ENCODE data around the gene APBB1.
"Not testable (repeated sequence)": the region's sequence is repeated elsewhere in the genome, so short reads cannot be mapped to it uniquely, and the experiment has no call there.

DNA sequence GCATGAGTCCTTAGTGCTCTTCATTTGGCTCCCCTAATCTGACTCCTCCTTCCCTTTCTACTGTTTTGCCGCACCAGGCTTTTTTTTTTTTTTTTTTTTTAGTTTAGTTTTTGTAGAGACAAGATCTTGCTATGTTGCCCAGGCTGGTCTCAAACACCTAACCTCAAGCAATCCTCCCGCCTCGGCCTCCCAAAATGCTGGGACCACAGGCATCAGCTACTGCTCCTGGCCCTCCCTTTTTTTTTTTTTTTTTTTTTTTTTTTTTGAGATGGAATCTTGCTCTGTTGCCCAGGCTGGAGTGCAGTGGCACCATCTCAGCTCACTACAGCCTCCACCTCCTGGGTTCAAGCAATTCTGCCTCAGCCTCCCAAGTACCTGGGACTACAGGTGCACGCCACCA, 26.6 kb downstream of the APBB1 start:
- TF ChIP-seq, protein P1, sequence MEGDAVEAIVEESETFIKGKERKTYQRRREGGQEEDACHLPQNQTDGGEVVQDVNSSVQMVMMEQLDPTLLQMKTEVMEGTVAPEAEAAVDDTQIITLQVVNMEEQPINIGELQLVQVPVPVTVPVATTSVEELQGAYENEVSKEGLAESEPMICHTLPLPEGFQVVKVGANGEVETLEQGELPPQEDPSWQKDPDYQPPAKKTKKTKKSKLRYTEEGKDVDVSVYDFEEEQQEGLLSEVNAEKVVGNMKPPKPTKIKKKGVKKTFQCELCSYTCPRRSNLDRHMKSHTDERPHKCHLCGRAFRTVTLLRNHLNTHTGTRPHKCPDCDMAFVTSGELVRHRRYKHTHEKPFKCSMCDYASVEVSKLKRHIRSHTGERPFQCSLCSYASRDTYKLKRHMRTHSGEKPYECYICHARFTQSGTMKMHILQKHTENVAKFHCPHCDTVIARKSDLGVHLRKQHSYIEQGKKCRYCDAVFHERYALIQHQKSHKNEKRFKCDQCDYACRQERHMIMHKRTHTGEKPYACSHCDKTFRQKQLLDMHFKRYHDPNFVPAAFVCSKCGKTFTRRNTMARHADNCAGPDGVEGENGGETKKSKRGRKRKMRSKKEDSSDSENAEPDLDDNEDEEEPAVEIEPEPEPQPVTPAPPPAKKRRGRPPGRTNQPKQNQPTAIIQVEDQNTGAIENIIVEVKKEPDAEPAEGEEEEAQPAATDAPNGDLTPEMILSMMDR (IDR thresholded peaks at IDR 0.05 in 2 of 3, conservative IDR thresholded peaks at IDR 0.05 in 1 of 3; ENCODE audit: control insufficient read depth in 2 of 3, extremely low read depth in 1 of 3, insufficient read depth in 1 of 3, low read depth in 3 of 3, low read length in 3 of 3) = not testable (repeated sequence)
- not testable (repeated sequence) for TF ChIP-seq CEBPB (IDR thresholded peaks at IDR 0.05; ENCODE audit: borderline replicate concordance in 1 of 2, low read depth in 2 of 2, low read length in 2 of 2); YY1 (IDR thresholded peaks at IDR 0.05; ENCODE audit: low read depth, low read length); ZNF274 (IDR thresholded peaks at IDR 0.05; ENCODE audit: insufficient read depth, insufficient read length); MYC (IDR thresholded peaks at IDR 0.05; ENCODE audit: insufficient read depth, insufficient read length, insufficient replicate concordance, low read length, severe bottlenecking); BHLHE40 (IDR thresholded peaks at IDR 0.05; ENCODE audit: borderline replicate concordance in 1 of 2, low read depth in 2 of 2, low read length in 1 of 2); EZH2 (IDR thresholded peaks at IDR 0.05; ENCODE audit: borderline replicate concordance, control insufficient read depth, low read depth, low read length); NR2F1 (conservative IDR thresholded peaks at IDR 0.05); POLR2A (IDR thresholded peaks at IDR 0.05; ENCODE audit: low read depth, low read length)

All from GM12878 (cell line).